ENCODE data around the gene PCLAF. TPM values are rescaled to one million over a fixed set of nuclear protein-coding genes. Genes with fewer than 3 reads are reported as not detected.

The PCLAF gene
- total RNA-seq, 1 donor from 2014 or later = 6.6 TPM

DNA sequence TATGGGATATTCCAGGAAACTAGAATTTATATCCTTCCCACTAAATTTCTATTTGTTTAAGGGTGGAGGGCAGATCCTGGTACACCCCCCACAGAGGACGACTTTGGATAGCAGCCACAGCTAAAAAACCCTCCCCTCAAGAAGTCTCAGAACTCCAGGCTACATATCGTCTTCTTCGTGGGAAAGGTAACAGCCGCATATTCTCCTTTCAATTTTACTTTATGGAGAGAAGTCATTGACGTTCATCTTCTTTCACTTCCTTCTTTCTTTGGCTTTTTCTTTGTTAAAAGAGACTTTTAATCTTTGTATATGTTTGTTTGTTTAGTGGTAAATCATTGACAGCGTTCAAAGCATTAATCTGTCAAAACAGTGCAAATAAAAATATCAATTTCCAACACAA, 42.7 kb upstream of the PCLAF start:
- DNase-seq (ENCODE audit: low spot score) = no peak
- Mint-ChIP-seq H3K4me1 (ENCODE audit: low read depth) (peaks cover 5% of the 10 kb centered on the region), H3K9me3 (ENCODE audit: low read depth) (no peaks in the 10 kb centered on the region), H3K27ac (ENCODE audit: unreplicated experiment) (no peak overlapping the region), H3K4me3 (ENCODE audit: unreplicated experiment) (no peak overlapping the region), H3K27me3 (ENCODE audit: low read depth) (no peaks in the 10 kb centered on the region), H3K36me3 (ENCODE audit: low read depth) (peaks cover 20% of the 10 kb centered on the region)
- TF ChIP-seq, protein P1, sequence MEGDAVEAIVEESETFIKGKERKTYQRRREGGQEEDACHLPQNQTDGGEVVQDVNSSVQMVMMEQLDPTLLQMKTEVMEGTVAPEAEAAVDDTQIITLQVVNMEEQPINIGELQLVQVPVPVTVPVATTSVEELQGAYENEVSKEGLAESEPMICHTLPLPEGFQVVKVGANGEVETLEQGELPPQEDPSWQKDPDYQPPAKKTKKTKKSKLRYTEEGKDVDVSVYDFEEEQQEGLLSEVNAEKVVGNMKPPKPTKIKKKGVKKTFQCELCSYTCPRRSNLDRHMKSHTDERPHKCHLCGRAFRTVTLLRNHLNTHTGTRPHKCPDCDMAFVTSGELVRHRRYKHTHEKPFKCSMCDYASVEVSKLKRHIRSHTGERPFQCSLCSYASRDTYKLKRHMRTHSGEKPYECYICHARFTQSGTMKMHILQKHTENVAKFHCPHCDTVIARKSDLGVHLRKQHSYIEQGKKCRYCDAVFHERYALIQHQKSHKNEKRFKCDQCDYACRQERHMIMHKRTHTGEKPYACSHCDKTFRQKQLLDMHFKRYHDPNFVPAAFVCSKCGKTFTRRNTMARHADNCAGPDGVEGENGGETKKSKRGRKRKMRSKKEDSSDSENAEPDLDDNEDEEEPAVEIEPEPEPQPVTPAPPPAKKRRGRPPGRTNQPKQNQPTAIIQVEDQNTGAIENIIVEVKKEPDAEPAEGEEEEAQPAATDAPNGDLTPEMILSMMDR (IDR thresholded peaks at IDR 0.05) = no peak

DNA sequence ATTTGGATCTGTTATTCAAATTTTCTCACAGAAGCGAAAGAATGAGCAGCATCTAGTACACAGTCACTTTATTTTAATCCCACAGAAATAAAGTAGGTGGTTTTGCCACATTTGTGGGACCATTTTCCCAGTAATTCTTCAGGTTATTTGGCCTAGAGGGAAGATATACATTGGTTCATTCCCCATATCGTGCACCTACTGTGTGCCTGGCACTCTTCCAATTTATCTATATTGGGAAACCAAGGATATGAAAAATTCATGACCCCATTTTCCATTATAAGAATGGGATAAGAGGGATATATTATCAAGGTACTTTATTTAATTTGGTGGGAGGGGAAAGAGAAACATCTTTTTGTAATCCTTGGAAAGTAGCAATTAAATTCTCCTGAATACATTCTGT, 41.5 kb upstream of the PCLAF start:
- H3K9me3 Mint-ChIP-seq (ENCODE audit: low read depth) = no peaks in the 10 kb centered on the region
- H3K27me3 Mint-ChIP-seq (ENCODE audit: low read depth) = no peaks in the 10 kb centered on the region
- H3K4me1 Mint-ChIP-seq (ENCODE audit: low read depth) = peaks cover 5% of the 10 kb centered on the region
- H3K27ac Mint-ChIP-seq (ENCODE audit: unreplicated experiment) = no peak overlapping the region
- TF ChIP-seq, protein P1 (IDR thresholded peaks at IDR 0.05) = no peak
- DNase-seq (ENCODE audit: low spot score) = no peak
- H3K36me3 Mint-ChIP-seq (ENCODE audit: low read depth) = peaks cover 25% of the 10 kb centered on the region
- no peak overlapping the region for H3K4me3 Mint-ChIP-seq (ENCODE audit: unreplicated experiment)

DNA sequence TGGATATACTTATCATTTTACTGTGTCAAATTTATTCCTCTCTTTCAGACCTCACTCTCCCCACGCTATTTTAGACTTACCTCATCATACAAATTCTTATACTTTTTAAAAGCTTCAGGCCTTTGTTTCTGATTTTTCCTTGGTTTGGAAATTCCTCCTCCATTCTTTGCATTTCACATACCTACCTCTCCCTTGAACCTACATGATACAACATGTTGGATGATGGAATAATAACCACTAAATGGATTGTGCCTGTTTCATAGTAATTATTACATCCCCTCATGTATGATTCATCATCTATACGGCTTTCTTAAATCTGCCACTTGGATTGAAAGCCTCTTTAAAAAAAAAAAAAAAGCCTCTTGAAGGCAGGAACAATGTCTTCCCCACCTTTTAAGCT, 31.0 kb upstream of the PCLAF start:
- Mint-ChIP-seq H3K4me1 (ENCODE audit: low read depth) (no peaks in the 10 kb centered on the region), H3K27ac (ENCODE audit: unreplicated experiment) (no peak overlapping the region), H3K4me3 (ENCODE audit: unreplicated experiment) (no peak overlapping the region), H3K9me3 (ENCODE audit: low read depth) (no peaks in the 10 kb centered on the region), H3K36me3 (ENCODE audit: low read depth) (peaks cover 32% of the 10 kb centered on the region), H3K27me3 (ENCODE audit: low read depth) (no peaks in the 10 kb centered on the region)
- TF ChIP-seq, protein P1 (IDR thresholded peaks at IDR 0.05) = no peak
- no peak for DNase-seq (ENCODE audit: low spot score)

DNA sequence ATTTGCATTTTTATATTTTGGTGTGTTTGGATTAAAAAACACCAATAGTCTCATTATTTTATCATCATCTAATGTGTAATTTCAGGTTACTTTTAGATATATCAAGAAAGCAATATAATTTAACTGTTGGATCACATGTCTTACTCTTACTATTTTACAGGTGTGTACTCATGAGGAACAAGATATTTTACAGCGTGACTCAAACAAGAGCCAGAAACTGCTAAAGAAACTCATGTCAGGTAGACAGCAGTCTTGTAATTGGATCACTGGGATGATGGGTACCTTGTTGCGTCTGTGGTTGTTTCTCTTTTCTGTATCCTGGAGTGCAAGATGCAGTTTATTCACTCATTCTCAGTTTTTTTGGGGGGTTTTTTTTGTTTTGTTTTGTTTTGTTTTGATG, 19.3 kb upstream of the PCLAF start:
- Mint-ChIP-seq H3K27ac (ENCODE audit: unreplicated experiment) (no peak overlapping the region), H3K4me1 (ENCODE audit: low read depth) (no peaks in the 10 kb centered on the region), H3K36me3 (ENCODE audit: low read depth) (peaks cover 34% of the 10 kb centered on the region), H3K27me3 (ENCODE audit: low read depth) (no peaks in the 10 kb centered on the region), H3K4me3 (ENCODE audit: unreplicated experiment) (no peak overlapping the region), H3K9me3 (ENCODE audit: low read depth) (no peaks in the 10 kb centered on the region)
- DNase-seq (ENCODE audit: low spot score) = no peak
- TF ChIP-seq, protein P1 (IDR thresholded peaks at IDR 0.05) = no peak

DNA sequence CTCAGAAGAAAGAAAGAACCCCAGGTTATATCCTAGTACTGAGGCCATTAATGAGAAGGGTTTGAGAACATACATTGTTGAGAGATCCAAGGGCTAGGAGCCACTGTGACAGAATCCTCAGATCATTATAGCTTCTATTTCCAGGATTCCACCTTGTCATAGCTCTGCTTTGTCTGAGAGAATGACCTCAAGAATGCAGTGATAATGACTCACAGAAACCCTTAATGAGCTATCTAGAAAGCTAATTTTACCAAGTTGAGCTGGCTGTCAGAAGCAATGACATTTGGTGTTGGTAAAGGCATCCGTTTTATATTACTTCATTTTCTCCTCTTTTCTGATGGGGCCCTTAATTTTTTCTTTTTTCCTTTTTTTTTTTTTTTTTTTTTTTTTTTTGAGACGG, 17.3 kb upstream of the PCLAF start:
- TF ChIP-seq, protein P1 (IDR thresholded peaks at IDR 0.05) = no peak
- Mint-ChIP-seq H3K27me3 (ENCODE audit: low read depth) (no peaks in the 10 kb centered on the region), H3K4me1 (ENCODE audit: low read depth) (no peaks in the 10 kb centered on the region), H3K4me3 (ENCODE audit: unreplicated experiment) (no peak overlapping the region), H3K36me3 (ENCODE audit: low read depth) (peaks cover 38% of the 10 kb centered on the region), H3K27ac (ENCODE audit: unreplicated experiment) (no peak overlapping the region), H3K9me3 (ENCODE audit: low read depth) (no peaks in the 10 kb centered on the region)
- no peak for DNase-seq (ENCODE audit: low spot score)
